NCI-H2227 (cell line): ENCODE data around the gene ARID5A.

Experiments used
- DNase-seq: peaks from one replicate; lab custom pipeline; 2025; ENCODE audit not compliant: unreplicated experiment; lab: John Stamatoyannopoulos, UW

ARID5A gene

DNA sequence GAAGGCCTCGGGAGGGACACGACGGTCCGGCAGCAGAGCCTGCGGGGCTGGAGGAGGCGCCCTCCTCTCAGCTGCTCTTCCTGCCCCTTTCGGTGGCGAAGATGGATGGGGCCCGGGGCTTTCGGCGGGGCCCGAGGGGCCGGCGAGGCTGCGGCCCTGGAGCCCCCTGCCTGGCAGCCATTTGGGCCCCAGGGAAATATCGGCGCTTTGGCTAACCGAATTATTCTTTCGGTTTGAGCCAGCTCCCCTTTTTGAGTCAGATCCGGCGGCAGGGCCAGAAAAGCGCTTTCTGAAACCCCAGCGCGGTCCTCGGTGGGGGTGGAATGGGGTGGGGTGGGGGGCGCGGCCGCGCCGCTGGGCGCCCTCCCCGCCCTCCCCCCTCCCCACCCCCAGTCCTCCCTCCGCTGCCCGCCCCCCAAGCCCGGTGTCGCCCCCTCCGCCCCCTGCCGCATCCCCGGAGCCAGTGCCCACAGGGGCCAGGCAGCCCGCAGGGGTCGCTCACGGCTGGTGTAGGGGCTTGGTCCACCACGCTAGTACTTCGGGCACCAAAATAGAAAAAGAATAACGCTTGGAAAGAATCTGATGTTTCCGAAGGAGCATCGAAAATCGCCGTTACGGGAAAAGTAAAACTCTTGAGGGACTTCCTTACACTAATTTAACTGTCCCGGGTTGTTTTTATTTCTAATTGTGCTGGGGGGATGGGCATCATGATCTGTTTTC lies 9.1 kb upstream of the ARID5A start:
- no peak for DNase-seq

DNA sequence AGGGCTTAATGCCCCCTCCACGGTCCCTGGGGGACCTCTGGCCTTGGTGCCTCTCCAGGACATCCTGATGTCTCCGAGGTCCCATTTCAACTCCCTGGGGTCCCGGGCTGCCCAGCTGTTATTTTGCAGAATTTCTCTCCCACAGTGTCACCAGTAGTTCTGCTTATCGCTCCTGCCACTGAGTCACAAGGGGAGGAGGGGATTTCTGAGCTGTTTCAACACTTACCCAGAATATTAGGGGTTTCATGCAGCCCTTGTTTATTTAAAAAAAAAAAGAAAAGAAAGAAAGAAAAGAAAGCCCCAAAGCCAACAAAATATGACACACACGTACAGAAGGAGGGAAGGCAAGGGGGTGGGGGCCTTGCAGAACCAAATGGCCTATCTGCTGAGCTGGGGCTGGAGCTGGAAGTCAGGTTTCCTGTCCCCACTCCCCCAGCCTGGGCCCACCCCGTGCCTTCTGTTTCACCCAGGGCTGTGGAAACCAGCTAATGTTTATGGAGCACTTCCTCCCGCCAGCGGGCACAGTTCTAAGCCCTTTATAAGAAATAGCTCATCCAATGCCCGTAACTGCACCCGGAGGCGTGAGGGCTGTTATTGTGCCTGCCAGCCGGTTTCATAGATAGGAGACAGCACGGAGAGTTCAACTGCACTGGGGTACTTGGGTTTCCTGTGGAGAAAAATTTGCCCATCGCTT lies 8.4 kb upstream of the ARID5A start:
- no peak for DNase-seq

DNA sequence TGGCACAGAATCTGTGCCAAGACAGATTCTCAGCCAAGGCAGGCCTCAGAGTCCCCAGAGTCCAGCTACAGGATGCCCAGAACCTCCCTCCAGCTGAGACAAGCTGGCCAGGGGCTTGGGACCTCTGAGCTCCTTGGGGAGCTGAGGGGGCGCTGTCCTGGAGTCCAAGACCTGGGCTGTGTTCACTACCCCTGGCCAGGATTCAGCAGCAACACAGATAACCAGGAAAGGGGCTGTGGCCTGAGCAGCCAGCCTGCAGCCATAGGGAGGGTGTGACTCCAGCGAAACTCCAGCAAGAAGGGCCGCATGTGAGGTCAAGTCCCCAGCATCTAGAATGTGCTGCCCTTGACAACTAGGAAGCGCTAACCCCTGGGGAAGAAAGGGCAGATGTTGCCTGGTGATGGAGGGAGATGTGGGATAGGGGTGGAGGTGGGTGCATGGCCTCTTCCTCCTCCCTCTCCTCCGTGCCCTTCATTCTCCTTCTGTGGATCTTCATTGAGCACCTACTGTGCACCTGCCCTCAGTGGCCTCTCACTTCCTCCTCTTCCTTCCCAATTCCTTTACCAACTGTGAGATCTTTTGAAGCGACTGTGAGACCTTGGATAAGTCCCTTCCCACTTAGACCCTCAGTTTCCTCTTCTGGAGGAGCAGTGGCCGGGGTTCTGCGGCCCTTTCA lies 7.7 kb upstream of the ARID5A start:
- no peak for DNase-seq

DNA sequence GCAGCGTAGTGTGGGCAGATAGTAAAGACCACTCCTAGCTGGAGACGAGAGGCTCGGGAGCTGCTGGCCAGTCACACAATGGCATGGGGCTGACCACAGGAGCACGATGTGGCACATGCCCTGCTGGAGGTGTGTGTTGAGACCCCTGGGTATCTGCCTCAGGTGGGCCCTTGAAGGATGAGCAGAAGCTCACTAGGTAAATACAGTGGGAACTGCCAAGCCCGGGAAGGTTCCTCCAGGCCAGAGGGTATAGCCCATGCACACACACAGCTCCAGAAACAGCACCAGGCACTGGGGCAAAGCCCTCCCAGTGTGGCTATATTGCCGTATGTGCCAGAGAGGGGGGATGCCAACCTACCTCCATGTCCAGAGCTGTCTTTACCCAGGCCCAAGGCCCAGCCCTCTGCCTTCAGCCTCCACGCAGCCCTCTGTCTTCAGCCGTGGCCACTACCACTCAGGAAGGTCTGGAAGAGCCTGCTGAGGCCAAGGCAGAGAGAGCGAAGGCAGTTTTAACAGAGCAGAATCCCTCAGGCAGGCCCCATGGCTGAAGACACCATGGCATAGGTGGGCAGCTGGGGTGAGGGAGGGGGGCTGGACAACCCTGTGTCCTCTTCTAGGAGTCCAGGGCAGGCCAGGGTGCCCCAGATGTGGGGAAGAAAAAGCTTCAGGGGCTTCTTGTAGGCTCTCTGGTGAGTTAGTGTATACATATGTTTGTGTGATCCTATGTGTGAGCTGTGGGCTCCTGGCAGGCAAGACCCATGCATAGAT lies 7.0 kb upstream of the ARID5A start:
- DNase-seq: no peak

DNA sequence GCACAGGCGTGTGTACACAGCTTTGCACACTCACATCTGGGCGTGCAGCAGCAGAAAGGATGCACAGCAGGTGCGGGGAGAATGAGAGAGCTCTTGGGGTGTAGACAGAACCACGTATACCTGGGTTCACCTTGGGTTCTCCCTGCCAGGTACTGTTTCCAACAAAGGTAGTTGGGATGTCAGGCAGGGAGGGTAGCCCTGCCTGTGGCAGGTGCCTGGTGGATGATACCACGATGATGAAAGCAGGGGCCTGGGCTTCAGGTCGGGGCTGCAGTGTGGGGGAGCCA lies 6.5 kb upstream of the ARID5A start:
- no peak for DNase-seq

DNA sequence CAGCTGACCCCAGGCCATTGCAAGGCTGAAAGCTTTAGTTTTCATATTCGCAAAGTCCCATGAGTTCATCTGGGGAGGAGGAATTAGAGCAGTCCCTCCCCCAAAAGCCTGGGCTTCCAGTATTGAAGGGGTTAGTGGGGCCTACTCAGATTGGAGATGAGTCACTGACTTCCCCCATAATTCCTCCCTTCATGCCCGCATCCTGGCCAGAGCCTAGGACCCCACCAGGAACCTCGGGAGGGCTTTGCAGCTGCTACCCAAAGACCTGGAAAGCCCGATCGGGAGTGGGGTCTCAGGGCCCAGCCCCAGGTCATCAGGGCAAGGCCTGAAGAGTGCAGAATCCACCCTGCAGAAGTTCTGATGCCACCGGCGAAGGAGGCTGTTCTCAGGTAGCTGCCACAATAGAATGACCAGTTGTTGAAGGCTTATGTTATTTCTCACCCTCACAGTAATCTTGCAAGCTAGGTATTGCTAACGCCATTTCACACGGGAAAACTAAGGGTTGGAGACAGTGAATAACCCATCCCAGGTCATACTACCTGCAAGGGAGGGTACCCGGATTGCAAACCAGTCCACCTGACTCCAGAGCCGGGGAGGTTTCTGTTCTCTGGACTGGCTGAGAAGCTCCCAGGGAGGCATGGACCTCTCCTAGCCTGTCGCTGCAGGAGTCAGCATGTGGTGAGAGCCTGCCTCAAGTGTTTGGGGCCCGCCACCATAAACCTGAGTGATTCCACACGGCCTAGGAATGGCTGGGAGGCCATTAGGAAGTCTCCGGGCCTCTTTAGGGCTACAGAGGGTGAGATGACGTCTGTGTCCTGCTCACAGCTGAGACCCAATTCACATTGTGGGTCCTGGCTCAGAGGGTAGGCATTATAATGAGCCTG lies 5.8 kb upstream of the ARID5A start:
- no peak for DNase-seq

DNA sequence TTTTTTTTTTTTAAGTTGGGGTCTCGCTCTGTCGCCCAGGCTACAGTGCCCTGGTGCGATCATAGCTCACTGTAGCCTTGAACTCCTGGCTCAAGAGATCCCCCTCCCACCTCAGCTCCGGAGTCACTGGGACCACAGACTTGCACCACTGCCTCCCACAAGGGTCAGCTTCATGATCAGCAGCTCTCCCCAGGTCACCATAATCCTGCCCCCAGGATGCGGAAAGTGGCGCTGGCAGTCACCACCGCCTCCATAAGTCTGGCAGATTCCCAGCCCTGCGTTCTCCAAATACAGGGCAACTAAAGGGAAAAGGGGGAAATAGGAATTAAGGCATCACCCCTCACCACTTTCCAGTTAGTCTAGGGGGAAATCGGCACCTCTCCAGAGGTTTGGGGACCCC lies 5.2 kb upstream of the ARID5A start:
- DNase-seq: no peak

DNA sequence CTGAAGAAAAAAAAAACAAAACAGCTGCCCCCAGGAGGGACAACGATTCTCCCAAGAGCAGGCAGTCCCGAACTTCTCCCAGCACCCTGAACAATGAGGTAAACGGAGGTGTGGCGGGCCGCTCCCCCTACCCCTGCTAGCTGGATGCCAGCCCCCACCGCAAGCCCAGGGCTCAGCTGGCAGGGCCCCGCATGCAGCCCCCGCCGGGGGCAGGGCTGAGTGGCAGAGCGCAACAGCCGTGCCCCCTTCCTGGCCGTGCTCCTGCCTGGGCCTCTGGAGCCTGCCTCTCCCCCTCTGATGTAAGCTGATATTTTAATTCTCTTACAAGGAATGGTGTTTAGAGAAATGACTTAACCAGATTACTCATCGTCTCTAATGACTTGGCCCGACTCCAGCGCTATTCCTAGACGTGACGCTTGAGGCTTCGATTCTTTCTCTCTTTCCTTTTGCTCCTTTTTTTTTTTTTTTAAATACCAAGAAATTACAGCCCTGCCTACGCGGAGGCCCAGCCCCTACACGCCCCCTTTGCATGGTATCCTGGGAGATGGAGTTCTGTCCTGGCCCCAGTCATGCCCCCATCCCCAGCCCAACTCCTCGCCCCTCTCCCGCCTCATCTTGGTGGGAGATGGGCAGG lies 4.6 kb upstream of the ARID5A start:
- peak; percentile 87 for DNase-seq

DNA sequence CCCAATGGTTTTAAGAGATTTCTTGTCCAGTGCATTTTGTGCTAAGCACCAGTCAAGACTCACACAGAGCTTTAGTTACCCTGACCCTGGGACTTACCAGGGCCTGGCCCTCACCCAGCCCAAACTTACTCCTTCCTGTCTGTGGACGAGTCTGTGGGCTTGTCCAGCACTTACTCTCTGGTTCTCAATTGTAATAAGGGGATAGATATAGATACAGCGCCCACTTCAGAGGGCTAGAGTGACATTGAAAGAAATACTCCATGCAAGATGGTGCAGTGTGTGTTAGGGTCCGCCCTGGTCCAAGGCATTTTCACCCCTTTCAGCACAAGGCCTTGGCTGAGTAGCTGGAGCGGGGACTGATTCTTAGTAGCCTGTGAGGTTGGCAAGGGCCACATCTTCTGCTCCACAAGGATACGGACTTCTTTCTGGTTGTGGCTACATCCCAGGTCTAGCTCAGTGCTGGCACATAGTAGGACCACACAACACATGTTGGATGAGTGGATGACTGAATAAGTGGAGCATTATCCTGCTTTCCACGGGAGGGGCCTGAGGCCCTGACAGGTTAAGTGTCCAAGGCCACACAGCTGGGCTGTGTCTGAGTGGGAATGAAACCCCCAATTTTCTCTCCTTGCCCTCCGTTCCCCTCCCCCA lies 3.8 kb upstream of the ARID5A start:
- no peak for DNase-seq

DNA sequence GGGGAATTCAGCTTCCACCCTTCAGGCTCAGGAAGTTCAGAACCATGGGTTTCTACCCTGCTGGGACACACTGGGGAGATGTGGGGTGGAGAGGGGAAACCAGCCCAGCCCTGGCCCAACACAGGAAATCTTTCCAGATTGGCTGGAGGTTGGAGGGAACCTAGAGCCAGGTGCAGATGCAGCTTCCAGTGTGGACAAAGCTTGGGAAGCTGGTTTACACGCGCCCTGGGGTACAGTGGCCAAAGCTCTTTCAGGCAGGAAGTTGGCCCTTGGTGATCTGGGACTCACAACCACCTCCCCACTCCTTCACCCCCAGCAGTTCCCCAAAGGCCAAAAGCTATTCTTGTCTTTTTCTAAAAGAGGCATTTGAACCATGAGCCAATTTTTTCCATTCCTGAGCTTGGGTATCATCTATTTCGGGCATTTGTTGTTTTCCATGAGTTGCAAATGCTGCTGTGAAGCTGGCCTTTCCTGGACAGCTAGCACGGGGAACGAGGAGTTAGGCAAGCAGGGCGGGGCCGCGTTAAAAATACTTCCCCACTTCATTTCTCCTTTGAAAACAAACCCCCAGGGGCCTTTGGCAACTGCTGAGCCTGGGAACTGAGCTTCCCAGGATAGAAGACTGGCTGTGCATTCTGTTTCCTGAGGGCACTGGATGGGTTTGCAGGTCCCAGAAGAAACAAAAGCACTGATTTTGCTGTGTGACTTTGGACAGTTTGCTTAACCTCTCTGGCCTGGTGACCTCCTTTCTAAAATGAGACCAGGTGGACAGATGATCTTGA lies 3.1 kb upstream of the ARID5A start:
- no peak for DNase-seq

DNA sequence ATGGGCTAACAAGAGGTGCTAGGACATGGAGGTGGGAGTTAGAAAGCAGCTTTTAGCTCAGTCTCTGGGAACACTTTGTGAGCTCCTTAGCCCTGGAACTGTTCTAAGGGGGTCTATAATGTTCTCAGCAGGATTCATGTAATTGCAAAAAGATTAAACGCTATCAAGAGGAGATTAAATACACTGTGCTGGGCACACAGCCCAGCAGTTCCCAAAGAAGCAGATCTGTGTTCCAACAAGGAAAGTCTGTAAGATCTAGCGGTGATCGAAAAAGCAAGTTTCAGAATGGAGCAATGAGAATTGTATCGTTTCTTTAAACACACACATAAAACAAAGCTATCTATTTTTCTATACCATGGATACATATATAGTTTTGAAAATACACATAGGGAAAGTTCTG lies 2.4 kb upstream of the ARID5A start:
- DNase-seq: no peak

DNA sequence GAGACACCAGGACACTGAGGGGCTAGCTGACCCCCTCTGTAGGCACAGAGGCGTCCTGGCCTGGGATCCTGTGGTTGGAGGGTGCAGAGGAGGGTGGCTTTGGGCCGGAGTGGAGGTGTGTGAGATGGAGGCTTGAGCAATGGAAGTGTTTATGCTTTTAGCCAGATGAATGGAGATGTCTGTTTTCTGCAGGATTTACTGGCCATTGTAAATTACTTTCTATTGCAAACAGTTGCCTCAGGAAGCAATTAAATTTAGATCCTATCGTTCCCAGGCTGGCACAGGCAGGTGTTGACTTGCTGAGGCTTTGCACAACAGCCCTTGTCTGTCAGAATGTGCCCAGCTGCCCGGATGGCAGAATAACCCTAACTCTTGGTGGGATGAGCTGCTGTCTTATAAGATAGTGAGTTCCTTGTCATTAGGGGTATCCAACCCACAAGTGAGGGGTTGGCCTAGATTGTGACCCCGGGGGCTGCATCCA lies 1.8 kb upstream of the ARID5A start:
- DNase-seq: no peak

DNA sequence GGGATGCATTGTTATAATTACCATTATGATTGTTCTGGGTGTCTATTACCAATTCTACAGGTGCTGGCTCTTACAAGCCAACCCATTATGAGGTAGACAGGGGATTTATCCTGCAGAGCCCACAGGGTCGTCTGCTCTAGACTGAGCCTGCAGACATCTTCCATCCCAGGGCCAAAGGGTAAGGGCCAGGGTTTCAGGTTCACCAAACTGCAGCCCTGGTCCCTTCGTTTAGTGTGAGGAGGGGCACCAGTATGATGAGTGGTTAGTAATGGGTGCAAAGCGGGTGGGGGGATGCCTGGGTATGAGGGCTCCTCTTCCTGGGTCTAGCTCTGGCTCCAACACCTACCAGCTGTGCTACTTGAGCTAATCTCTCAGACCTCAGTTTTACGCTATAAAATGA lies 1.2 kb upstream of the ARID5A start:
- no peak for DNase-seq

DNA sequence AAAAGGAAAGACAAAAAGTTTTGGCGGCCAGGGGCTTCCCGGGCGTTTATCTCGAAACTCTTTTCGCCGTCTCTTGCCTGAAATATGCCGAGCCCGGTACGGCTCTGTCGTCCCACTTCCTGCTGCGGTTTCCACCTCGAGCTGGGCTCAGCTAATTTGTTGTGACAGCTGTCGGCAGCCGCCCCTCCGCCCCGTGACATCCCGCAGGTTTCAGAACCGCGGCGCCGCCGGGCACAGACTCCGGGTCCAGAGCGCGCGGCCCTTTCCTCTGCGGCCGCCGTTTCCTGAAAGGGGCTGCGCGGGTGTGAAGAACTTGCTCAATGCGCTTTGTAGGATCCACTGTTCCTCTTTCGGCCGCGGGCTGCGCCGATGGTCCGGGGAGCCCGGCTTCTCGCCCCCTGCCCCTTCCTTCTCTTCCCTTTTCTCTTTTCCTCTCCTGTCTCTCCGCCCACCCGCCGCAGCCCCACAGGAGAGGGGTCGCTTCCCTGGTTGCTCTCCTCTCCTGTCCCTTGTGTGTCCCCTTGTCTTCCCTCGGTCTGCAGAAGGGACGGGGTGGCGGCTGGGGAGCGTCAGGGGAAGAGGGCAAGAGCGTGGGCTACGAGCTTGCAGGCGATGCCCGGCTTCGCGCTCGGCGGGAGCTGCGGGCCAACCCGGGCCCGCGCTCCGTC lies 648 bp downstream of the ARID5A start:
- DNase-seq: peak; percentile 44

DNA sequence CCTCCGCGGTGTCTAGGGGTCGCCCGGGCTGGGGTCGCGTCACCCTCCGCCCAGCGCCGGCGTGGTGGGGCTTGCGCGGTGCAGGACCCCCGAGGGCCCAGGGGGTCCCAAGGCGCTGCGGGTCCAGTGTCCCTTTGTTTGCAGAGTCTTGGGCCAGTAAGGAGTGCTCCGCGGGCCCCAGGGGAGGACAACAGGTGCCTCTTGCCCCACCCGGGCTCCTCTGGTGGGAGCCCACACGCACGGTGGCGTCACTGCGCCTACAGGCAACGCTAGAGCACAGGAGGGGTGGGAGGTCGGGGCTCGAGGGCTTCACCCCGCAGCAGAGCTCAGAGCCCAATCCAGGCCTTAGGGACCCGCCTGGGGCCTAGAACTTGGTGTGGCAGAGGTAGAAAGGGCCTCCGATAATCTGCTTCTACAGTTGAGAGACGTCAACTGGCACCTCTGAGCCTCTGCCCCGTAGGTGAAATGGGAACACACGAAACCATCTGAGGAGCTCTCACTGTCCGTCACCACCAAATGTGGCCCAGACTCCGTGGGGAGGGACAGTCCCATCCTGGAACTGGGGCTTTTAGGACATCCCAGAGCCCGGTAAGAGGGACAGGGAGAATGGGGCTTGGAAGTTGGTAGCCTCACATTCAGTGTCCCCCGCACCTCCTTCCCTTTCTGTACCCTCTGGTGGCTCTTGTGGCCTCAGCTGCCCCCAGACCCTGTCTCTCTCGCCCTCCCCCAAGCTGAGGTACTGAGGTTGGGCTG lies 1.4 kb downstream of the ARID5A start:
- no peak for DNase-seq

DNA sequence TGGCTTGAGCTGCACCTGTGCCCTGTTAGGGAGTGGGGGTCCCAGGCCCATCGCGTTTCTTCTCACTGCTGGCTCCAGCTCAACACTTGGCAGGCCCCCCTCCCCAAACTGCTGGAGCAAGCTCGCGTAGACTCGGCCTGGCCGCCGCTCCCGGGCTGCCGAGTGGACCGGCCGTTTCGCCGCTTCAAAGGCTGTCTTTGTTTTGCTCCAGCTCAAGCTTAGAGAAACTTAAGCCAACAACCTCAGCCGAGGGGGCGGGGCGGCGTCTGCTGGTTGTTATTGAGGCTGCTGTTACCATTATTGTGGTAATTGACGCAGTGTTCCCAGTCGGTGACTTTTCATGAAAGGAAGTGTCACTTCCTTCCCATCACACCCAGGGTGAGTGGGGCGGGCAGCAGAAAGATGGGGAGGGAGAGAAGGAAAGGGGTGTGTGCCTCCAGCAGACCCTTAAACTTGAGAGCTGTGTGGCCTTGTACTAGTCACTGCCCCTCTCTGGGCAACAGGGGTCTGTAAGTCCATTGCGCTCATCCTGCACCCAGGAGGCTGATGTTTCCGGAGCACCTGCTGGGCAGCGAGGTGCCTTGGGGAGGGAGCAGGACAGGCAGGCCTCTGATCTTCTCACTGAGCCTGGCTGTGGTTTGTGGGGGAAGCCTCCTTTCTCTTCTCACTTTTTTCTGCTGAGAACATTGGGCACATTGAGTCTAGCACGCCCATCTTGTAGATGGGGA lies 2.1 kb downstream of the ARID5A start:
- DNase-seq: peak; percentile 49
